Bronchial epithelial cell (primary cell): ENCODE results near the gene SLC1A5. TPM values are rescaled to one million over a fixed set of nuclear protein-coding genes. Genes with fewer than 3 reads are reported as not detected.

Experiments
- DNase-seq: peaks from one replicate; pipeline ENCODE4 v3.0.0-alpha.2; 2010; ENCODE audit warnings: low read depth
- FAIRE-seq: peaks from 2 replicates; lab custom pipeline; 2011; peaks lifted over from hg19 to GRCh38; lab: Jason Lieb, UNC
- H3K27me3 ChIP-seq: 2 replicates; pipeline ENCODE4 v1.5.1; 2011; ENCODE audit warnings: low read length; ENCODE audit not compliant: control insufficient read depth, insufficient read depth
- H3K36me3 ChIP-seq: 2 replicates; pipeline ENCODE4 v1.5.1; 2011; ENCODE audit warnings: low read length; ENCODE audit not compliant: control insufficient read depth, insufficient read depth
- H3K4me3 ChIP-seq: 2 replicates; pipeline ENCODE4 v1.5.1; 2011; ENCODE audit warnings: mild to moderate bottlenecking, low read depth, low read length, control low read depth
- total RNA-seq: library from RNA; depleted of rRNA; stranded (reverse); fragments of >200 nt; gene quantifications from 2 replicates; pipeline ENCODE4 v1.2.1, GENCODE V29; 2014
- TF ChIP-seq, protein P1 (sequence below): IDR thresholded peaks from 2 replicates; pipeline ENCODE4 v1.5.1; 2011; ENCODE audit warnings: mild to moderate bottlenecking, moderate library complexity, low read length, control low read depth, inconsistent platforms; ENCODE audit not compliant: insufficient read depth, severe bottlenecking

SLC1A5 gene
- total RNA-seq, 1 donor from 2014 or later, result 266 TPM

- no peaks in the 10 kb centered on the region for H3K27me3 ChIP-seq
- TF ChIP-seq, protein P1, sequence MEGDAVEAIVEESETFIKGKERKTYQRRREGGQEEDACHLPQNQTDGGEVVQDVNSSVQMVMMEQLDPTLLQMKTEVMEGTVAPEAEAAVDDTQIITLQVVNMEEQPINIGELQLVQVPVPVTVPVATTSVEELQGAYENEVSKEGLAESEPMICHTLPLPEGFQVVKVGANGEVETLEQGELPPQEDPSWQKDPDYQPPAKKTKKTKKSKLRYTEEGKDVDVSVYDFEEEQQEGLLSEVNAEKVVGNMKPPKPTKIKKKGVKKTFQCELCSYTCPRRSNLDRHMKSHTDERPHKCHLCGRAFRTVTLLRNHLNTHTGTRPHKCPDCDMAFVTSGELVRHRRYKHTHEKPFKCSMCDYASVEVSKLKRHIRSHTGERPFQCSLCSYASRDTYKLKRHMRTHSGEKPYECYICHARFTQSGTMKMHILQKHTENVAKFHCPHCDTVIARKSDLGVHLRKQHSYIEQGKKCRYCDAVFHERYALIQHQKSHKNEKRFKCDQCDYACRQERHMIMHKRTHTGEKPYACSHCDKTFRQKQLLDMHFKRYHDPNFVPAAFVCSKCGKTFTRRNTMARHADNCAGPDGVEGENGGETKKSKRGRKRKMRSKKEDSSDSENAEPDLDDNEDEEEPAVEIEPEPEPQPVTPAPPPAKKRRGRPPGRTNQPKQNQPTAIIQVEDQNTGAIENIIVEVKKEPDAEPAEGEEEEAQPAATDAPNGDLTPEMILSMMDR, result peak; percentile 97
- peaks cover 69% of the 10 kb centered on the region for H3K36me3 ChIP-seq
- no peak overlapping the region for H3K4me3 ChIP-seq
- FAIRE-seq, result peak; percentile 18
- DNase-seq, result peak; percentile 23
Observed at GRCh38 chr19:46728693-46729339, 59.6 kb downstream of the SLC1A5 start.

DNA sequence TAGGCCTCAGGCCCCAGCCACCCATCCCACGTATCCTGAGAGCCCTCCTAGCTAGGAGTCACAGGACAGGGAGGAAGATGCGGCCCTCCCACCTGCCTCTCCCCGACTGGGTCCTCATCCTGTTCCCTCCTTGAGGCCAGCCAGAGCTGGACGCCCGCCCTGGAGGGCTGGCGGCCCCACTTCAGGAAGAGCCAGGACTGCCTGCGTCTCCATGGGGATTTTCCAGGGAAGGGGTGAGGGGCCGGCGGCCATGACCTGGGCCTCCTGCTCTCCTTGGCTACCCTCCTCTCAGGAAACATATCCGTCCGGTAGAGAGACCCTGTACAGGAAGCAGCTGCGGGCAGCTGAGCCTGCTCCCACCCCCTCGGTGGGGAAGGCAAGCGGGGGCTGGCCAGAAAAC is 60.2 kb downstream of the SLC1A5 start:
- TF ChIP-seq, protein P1, result no peak
- H3K36me3 ChIP-seq, result peaks cover 70% of the 10 kb centered on the region
- DNase-seq, result no peak
- no peak overlapping the region for H3K4me3 ChIP-seq
- no peak for FAIRE-seq
- H3K27me3 ChIP-seq, result no peaks in the 10 kb centered on the region

- no peak for FAIRE-seq
- Histone ChIP-seq H3K36me3 (peaks cover 70% of the 10 kb centered on the region), H3K4me3 (no peak overlapping the region), H3K27me3 (no peaks in the 10 kb centered on the region)
- DNase-seq, result no peak
- TF ChIP-seq, protein P1, result no peak
Observed at GRCh38 chr19:46727757-46728156, 60.6 kb downstream of the SLC1A5 start.

DNA sequence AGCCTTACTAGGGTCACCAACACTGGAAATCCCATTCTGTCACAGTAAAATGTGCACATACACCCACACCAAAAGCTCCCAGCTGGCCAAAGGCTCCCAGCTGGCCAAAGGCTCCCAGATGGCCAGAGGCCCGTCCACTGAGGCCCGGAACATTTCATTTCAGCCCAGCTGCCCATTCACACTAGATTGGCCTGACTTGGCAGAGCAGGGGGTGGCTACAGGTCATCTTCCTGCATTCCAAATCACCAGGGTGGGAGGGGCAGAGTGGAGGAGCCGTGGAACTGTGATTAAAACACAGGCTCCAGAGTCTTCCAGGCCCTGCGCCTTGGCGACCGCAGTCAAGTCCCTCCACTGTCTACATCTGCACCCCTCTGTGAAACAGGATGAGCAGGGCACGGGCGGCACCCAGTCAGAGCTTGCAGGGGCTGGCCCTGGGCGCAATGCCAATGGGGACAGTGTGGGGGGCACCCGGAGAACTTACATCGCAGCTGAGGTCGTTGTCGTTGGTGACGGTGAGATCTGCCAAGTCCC is 61.4 kb downstream of the SLC1A5 start:
- Histone ChIP-seq H3K27me3 (no peaks in the 10 kb centered on the region), H3K4me3 (no peak overlapping the region), H3K36me3 (peaks cover 67% of the 10 kb centered on the region)
- DNase-seq (no peak), FAIRE-seq (no peak)
- TF ChIP-seq, protein P1, result no peak

GRCh38 chr19:46726551-46726950 is 61.8 kb downstream of the SLC1A5 start:
- no peak for FAIRE-seq
- peaks cover 69% of the 10 kb centered on the region for H3K36me3 ChIP-seq
- no peak overlapping the region for H3K4me3 ChIP-seq
- TF ChIP-seq, protein P1, result no peak
- no peak for DNase-seq
- no peaks in the 10 kb centered on the region for H3K27me3 ChIP-seq
